WERI-Rb-1 (cell line): Measurements from ENCODE around the gene TRIM44.
"Not testable (repeated sequence)": the region's sequence is repeated elsewhere in the genome, so short reads cannot be mapped to it uniquely, and the experiment has no call there.

ENCODE experiments used
- DNase-seq: peaks from one replicate; pipeline ENCODE4 v3.0.0-alpha.2; 2020
- H3K27ac ChIP-seq: fragments of 250-450 bp; sonication (Bioruptor Pico); 2 replicates; pipeline ENCODE4 v1.5.1; 2020; ENCODE audit warnings: mild to moderate bottlenecking, moderate library complexity
- H3K27me3 ChIP-seq: fragments of 250-450 bp; sonication (Bioruptor Pico); 2 replicates; pipeline ENCODE4 v1.5.1; 2021; ENCODE audit warnings: mild to moderate bottlenecking, low read depth, moderate library complexity; ENCODE audit not compliant: insufficient read depth, severe bottlenecking
- H3K36me3 ChIP-seq: fragments of 250-450 bp; sonication (Bioruptor Pico); 2 replicates; pipeline ENCODE4 v1.5.1; 2020; ENCODE audit warnings: mild to moderate bottlenecking, moderate library complexity
- H3K4me3 ChIP-seq: 2 replicates; pipeline ENCODE4 v1.5.1; 2011; ENCODE audit warnings: low read depth, mild to moderate bottlenecking, control low read depth, low read length
- H3K9me3 ChIP-seq: fragments of 250-450 bp; sonication (Bioruptor Pico); 2 replicates; pipeline ENCODE4 v1.5.1; 2021; ENCODE audit warnings: mild to moderate bottlenecking, moderate library complexity; ENCODE audit not compliant: severe bottlenecking
- TF ChIP-seq, protein P1 (sequence below): IDR thresholded peaks from 2 replicates; pipeline ENCODE4 v1.5.1; 2011; ENCODE audit warnings: low read depth, mild to moderate bottlenecking, control low read depth, inconsistent platforms, low read length

TRIM44 gene

GRCh38 chr11:35667257-35667656, 4.7 kb downstream of the TRIM44 start:
- H3K9me3 ChIP-seq: peaks cover 7% of the 10 kb centered on the region
- TF ChIP-seq, protein P1, sequence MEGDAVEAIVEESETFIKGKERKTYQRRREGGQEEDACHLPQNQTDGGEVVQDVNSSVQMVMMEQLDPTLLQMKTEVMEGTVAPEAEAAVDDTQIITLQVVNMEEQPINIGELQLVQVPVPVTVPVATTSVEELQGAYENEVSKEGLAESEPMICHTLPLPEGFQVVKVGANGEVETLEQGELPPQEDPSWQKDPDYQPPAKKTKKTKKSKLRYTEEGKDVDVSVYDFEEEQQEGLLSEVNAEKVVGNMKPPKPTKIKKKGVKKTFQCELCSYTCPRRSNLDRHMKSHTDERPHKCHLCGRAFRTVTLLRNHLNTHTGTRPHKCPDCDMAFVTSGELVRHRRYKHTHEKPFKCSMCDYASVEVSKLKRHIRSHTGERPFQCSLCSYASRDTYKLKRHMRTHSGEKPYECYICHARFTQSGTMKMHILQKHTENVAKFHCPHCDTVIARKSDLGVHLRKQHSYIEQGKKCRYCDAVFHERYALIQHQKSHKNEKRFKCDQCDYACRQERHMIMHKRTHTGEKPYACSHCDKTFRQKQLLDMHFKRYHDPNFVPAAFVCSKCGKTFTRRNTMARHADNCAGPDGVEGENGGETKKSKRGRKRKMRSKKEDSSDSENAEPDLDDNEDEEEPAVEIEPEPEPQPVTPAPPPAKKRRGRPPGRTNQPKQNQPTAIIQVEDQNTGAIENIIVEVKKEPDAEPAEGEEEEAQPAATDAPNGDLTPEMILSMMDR: no peak
- no peak overlapping the region for H3K4me3 ChIP-seq
- H3K36me3 ChIP-seq: peaks cover 10% of the 10 kb centered on the region
- DNase-seq: no peak
- H3K27ac ChIP-seq: no peak overlapping the region
- no peaks in the 10 kb centered on the region for H3K27me3 ChIP-seq

DNA sequence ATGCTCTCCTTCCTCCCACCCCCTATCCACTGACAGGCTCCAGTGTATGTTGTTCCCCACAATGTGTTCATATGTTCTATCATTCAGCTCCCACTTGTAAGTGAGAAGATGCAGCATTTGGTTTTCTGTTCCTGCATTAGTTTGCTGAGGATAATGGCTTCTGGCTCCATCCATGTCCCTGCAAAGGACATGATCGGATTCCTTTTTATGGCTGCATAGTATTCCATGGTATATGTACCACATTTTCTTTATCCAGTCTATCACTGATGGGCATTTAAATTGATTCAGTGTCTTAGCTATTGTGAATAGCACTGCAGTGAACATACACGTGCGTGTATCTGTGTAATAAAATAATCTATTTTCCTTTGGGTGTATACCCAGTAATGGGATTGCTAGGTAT, 5.8 kb downstream of the TRIM44 start:
- not testable (repeated sequence) for H3K9me3 ChIP-seq, DNase-seq, H3K27me3 ChIP-seq, H3K4me3 ChIP-seq, H3K27ac ChIP-seq
- H3K36me3 ChIP-seq: peaks cover 10% of the 10 kb centered on the region

DNA sequence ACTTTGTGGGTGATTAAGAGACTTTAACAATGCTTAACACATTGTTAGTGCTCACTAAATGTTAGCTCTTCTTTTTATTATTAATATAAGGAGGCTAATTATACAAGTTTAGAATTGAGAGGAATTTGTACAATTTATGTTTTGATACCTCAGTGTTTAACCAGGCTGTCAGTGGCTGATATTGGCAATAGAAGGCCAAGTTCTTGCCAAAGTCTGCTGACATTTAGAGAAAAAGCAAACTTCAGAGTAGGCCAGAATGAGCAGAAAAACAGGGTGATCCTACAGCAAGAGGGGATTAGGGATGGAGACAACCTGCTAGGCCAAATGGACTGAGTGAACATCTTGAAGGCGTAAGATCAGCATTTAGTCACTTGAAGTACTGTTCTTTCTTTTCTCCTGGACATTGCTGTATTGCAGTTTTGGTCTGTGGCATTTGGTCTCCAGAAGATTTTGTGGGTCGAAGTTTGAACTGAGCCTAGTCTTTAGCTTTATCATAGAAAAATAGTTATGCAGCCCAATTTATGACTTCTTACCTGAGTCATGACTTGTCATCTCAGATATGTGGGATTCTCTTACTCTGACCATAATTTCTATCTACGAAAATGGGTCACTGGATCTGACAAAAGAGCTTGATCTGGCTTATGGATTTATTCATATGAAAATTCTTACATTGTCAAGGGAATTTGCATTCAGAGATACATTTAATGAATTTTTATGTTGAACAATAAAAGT, 9.0 kb downstream of the TRIM44 start:
- H3K27ac ChIP-seq: no peak overlapping the region
- no peak for DNase-seq
- TF ChIP-seq, protein P1: no peak
- no peaks in the 10 kb centered on the region for H3K9me3 ChIP-seq
- no peak overlapping the region for H3K4me3 ChIP-seq
- no peaks in the 10 kb centered on the region for H3K36me3 ChIP-seq
- H3K27me3 ChIP-seq: no peaks in the 10 kb centered on the region

DNA sequence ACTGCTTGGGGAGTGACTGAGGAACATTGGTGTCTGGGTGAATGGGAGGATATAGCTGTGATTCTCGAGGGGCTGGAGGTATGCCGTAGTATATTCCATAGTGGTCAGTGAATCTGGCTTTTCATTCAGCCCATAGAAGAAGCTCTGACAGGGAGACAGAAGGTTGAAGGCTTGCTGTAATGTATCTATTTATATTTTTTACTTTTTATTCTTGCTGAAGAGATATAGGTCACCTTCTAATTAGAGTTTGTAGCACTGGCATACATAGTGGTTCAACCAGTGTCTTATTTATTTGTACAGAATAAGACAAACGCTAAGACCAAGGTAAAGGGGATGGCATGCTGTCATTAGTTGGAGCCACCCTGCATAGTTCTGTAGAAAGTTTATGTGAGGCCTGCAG, 10.0 kb downstream of the TRIM44 start:
- Histone ChIP-seq H3K4me3 (no peak overlapping the region), H3K9me3 (no peaks in the 10 kb centered on the region), H3K27me3 (no peaks in the 10 kb centered on the region), H3K27ac (no peak overlapping the region), H3K36me3 (no peaks in the 10 kb centered on the region)
- TF ChIP-seq, protein P1: no peak
- no peak for DNase-seq

DNA sequence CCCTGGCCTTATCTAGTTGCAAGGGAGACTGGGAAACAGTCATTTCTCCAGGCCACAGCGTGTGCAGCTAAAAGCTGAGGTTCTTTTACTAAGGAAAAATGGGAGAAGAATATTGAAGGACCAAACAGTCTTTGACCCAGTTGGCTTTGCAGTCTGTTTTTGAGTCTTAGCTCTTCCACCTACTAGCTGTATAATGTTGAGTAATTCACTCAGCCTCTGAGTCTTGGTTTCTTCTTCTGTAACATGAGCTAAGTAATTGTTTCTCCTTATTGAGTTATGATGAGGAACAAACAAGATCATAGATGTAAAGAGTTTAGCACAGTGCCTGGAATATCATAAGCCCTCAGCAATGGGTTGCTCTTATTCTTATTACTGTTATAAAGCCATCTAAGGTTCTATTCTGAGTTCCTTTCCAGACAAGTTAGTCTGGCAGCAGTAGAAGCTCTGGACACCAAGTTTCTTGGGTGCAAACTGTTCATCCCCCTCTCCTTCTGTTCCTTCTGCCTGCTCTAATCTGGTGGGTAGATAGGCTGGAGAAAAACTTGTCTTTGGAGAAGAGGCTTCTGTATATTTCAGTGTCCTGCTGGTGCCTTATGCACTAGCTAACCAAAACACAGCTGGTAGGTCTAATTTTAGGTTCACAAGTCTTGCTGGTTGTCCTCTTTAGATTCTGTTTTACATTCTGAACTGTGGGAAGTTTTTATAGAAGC, 13.5 kb downstream of the TRIM44 start:
- H3K9me3 ChIP-seq: no peaks in the 10 kb centered on the region
- no peak overlapping the region for H3K27ac ChIP-seq
- TF ChIP-seq, protein P1: no peak
- H3K27me3 ChIP-seq: no peaks in the 10 kb centered on the region
- no peak overlapping the region for H3K4me3 ChIP-seq
- no peak for DNase-seq
- no peaks in the 10 kb centered on the region for H3K36me3 ChIP-seq

- TF ChIP-seq, protein P1: no peak
- Histone ChIP-seq H3K27ac (no peak overlapping the region), H3K27me3 (no peaks in the 10 kb centered on the region), H3K36me3 (no peaks in the 10 kb centered on the region), H3K9me3 (no peaks in the 10 kb centered on the region), H3K4me3 (no peak overlapping the region)
- DNase-seq: no peak
Observed at GRCh38 chr11:35676611-35676965, 14.0 kb downstream of the TRIM44 start.
